Peyer's patch (tissue), 4 donors: ENCODE data around the gene HECTD2. TPM values are rescaled to one million over a fixed set of nuclear protein-coding genes. Genes with fewer than 3 reads are reported as not detected.
"Not testable (repeated sequence)": the region's sequence is repeated elsewhere in the genome, so short reads cannot be mapped to it uniquely, and the experiment has no call there.

ENCODE experiments used
- DNase-seq, 3 donors: peaks; one replicate each; pipeline ENCODE4 v3.0.0-alpha.2; 2017 to 2019
- H3K27ac ChIP-seq, 4 donors: fragments of 200-600 bp; sonication (generic); one replicate each; pipeline ENCODE4 v1.5.1; 2016 to 2019
- H3K27me3 ChIP-seq, 2 donors: fragments of 200-600 bp; sonication (generic); one replicate each; pipeline ENCODE4 v1.5.1; 2019
- H3K36me3 ChIP-seq, 3 donors: fragments of 200-600 bp; sonication (generic); one replicate each; pipeline ENCODE4 v1.5.1; 2016 to 2019
- H3K4me1 ChIP-seq, 4 donors: fragments of 200-600 bp; sonication (generic); one replicate each; pipeline ENCODE4 v1.5.1; 2016 to 2019
- H3K4me3 ChIP-seq, 4 donors: fragments of 200-600 bp; sonication (generic); 1 replicate in 3 of 4; 2 replicates in 1 of 4; pipeline ENCODE4 v1.5.1; 2016 to 2019; ENCODE audit warnings: mild to moderate bottlenecking in 1 of 4
- H3K9me3 ChIP-seq, 4 donors: fragments of 200-600 bp; sonication (generic); one replicate each; pipeline ENCODE4 v1.5.1; 2016 to 2019; ENCODE audit warnings: mild to moderate bottlenecking in 1 of 4
- POLR2A ChIP-seq, 2 donors: fragments of 450-650 bp; IDR thresholded peaks; one replicate each; pipeline ENCODE4 v1.5.1; 2017; ENCODE audit warnings: antibody characterized with exemption in 2 of 2, mild to moderate bottlenecking in 2 of 2, moderate library complexity in 2 of 2
- total RNA-seq, 4 donors: library from RNA; depleted of rRNA; stranded (reverse); fragments of >200 nt; gene quantifications; one replicate each; pipeline ENCODE4 v1.1.0, GENCODE V29; 2016
- TF ChIP-seq, protein P1 (sequence below), 6 experiments: fragments of 450-650 bp in 4 of 6; fragments of 200-600 bp in 2 of 6; sonication (generic) in 1 of 6; IDR thresholded peaks; one replicate each; pipeline ENCODE4 v1.5.1; 2017 to 2019; ENCODE audit warnings: antibody characterized with exemption in 6 of 6, mild to moderate bottlenecking in 3 of 6, moderate library complexity in 1 of 6

HECTD2 gene
- total RNA-seq, 4 donors from 2014 or later = 4.4 to 18.2 (median 5.5) TPM

- TF ChIP-seq, protein P1, sequence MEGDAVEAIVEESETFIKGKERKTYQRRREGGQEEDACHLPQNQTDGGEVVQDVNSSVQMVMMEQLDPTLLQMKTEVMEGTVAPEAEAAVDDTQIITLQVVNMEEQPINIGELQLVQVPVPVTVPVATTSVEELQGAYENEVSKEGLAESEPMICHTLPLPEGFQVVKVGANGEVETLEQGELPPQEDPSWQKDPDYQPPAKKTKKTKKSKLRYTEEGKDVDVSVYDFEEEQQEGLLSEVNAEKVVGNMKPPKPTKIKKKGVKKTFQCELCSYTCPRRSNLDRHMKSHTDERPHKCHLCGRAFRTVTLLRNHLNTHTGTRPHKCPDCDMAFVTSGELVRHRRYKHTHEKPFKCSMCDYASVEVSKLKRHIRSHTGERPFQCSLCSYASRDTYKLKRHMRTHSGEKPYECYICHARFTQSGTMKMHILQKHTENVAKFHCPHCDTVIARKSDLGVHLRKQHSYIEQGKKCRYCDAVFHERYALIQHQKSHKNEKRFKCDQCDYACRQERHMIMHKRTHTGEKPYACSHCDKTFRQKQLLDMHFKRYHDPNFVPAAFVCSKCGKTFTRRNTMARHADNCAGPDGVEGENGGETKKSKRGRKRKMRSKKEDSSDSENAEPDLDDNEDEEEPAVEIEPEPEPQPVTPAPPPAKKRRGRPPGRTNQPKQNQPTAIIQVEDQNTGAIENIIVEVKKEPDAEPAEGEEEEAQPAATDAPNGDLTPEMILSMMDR (IDR thresholded peaks at IDR 0.05) = no peak
- TF ChIP-seq POLR2A (IDR thresholded peaks at IDR 0.05) = no peak
- no peaks in the 10 kb centered on the region for H3K27me3 ChIP-seq
Measured at GRCh38 chr10:91433620-91434019, 23.5 kb downstream of the HECTD2 start.

GRCh38 chr10:91434041-91434440, 23.9 kb downstream of the HECTD2 start:
- H3K27me3 ChIP-seq = no peaks in the 10 kb centered on the region
- no peak for DNase-seq
- no peak for TF ChIP-seq POLR2A (IDR thresholded peaks at IDR 0.05)
- TF ChIP-seq, protein P1 (IDR thresholded peaks at IDR 0.05) = no peak
- H3K4me3 ChIP-seq = no peak overlapping the region
- H3K27ac ChIP-seq = no peak overlapping the region
- H3K9me3 ChIP-seq = no peaks in the 10 kb centered on the region
- H3K36me3 ChIP-seq = no peaks in the 10 kb centered on the region
- H3K4me1 ChIP-seq = no peaks in the 10 kb centered on the region

More at GRCh38 chr10:91433620-91434019, 23.5 kb downstream of the HECTD2 start:
- no peaks in the 10 kb centered on the region for H3K9me3 ChIP-seq
- no peaks in the 10 kb centered on the region for H3K4me1 ChIP-seq
- no peaks in the 10 kb centered on the region for H3K36me3 ChIP-seq
- DNase-seq = no peak
- no peak overlapping the region for H3K27ac ChIP-seq
- no peak overlapping the region for H3K4me3 ChIP-seq

DNA sequence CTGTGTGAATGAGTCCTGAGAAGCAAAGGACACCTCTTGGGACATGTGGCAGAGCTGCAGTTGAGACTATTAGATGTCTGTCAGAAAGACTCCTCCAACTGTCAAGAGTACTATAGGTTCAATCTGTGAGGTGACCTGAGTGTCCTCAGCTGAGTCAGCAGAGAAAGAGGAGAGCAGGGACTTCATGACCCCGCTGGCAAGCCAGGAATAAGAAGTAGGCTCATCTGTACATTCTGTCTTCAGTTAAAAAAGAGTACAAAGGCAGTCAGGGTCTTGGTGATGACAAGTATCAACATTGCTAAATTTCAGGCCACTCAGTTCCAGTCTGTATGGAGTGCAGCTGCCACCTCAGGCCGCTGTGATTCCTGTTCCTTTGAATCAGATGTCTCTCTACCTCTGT, 25.1 kb downstream of the HECTD2 start:
- Histone ChIP-seq H3K27ac (no peak overlapping the region), H3K9me3 (no peaks in the 10 kb centered on the region), H3K4me1 (no peaks in the 10 kb centered on the region), H3K4me3 (no peak overlapping the region), H3K36me3 (no peaks in the 10 kb centered on the region), H3K27me3 (no peaks in the 10 kb centered on the region)
- no peak for DNase-seq
- no peak for TF ChIP-seq POLR2A (IDR thresholded peaks at IDR 0.05)
- TF ChIP-seq, protein P1 (IDR thresholded peaks at IDR 0.05) = no peak

DNA sequence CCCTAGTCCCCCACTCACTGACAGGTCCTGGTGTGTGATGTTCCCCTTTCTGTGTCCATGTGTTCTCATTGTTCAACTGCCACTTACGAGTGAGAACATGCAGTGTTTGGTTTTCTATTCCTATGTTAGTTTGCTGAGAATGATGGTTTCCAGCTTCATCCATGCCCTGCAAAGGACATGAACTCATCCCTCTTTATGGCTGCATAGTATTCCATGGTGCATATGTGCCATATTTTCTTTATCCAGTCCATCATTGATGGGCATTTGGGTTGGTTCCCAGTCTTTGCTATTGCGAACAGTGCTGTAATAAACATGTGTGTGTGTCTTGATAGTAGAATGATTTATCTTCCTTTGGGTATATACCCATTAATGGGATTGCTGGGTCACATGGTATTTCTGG, 28.1 kb downstream of the HECTD2 start:
- H3K9me3 ChIP-seq, H3K4me3 ChIP-seq, H3K27me3 ChIP-seq, DNase-seq, H3K4me1 ChIP-seq, H3K27ac ChIP-seq, H3K36me3 ChIP-seq: not testable (repeated sequence)

- Histone ChIP-seq H3K36me3 (no peaks in the 10 kb centered on the region), H3K9me3 (no peaks in the 10 kb centered on the region), H3K4me3 (no peak overlapping the region), H3K27me3 (no peaks in the 10 kb centered on the region), H3K27ac (no peak overlapping the region), H3K4me1 (no peaks in the 10 kb centered on the region)
- DNase-seq = no peak
- TF ChIP-seq, protein P1 (IDR thresholded peaks at IDR 0.05) = no peak
- TF ChIP-seq POLR2A (IDR thresholded peaks at IDR 0.05) = no peak
Measured at GRCh38 chr10:91444211-91445182, 34.4 kb downstream of the HECTD2 start.

DNA sequence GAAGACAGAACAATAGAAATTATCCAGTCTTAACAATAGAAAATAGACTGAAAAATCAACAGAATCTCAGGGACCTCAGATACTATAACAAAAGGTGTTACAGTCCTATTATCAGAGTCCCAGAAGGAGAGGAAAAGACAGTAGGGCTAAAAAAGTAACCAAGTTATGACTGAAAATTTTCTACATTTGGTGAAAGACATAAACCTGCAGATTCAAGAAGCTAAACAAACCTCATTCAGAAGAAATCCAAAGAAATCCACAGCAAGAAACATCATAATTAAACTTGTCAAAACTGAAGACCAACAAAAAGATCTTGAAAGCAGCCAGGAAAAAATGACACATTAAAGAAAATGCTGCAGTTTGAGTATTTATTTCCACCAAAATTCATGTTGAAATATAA, 41.9 kb downstream of the HECTD2 start:
- no peak overlapping the region for H3K27ac ChIP-seq
- no peak for TF ChIP-seq POLR2A (IDR thresholded peaks at IDR 0.05)
- TF ChIP-seq, protein P1 (IDR thresholded peaks at IDR 0.05) = no peak
- no peaks in the 10 kb centered on the region for H3K36me3 ChIP-seq
- H3K4me1 ChIP-seq = no peaks in the 10 kb centered on the region
- DNase-seq = no peak
- no peak overlapping the region for H3K4me3 ChIP-seq
- no peaks in the 10 kb centered on the region for H3K27me3 ChIP-seq
- H3K9me3 ChIP-seq = peaks cover 0 to 17% (median 2%) of the 10 kb centered on the region in 4 donors
